SU-DHL-6 (cell line): Measurements from ENCODE around the gene TMEM229B.

Experiments
- CTCF ChIP-seq: fragments of 200-600 bp; sonication (generic); IDR thresholded peaks from one replicate; pipeline ENCODE4 v1.5.1; 2017; ENCODE audit warnings: antibody characterized with exemption, mild to moderate bottlenecking, low read length, moderate library complexity; ENCODE audit not compliant: insufficient read depth, poor library complexity, severe bottlenecking
- EZH2phosphoT487 ChIP-seq: fragments of 200-600 bp; sonication (generic), shearing (Covaris generic); conservative IDR thresholded peaks from 2 replicates; pipeline ENCODE4 v1.6.1; 2018; ENCODE audit warnings: mild to moderate bottlenecking, antibody characterized with exemption, low read length, moderate library complexity, mixed read lengths

- TF ChIP-seq CTCF = no peak
- no peak for TF ChIP-seq EZH2phosphoT487
These were observed 66.9 kb downstream of the TMEM229B start for GRCh38 chr14:67421356-67422224.
